Stimulated activated CD8-positive, alpha-beta memory T cell treated with anti-CD3 and anti-CD28 coated beads, Interleukin-12 subunit alpha, Interleukin-12 subunit beta, amount 100 ng/mL, for 4 hours (primary cell): ENCODE results near the gene NPC2.
"Not testable (repeated sequence)": the region's sequence is repeated elsewhere in the genome, so short reads cannot be mapped to it uniquely, and the experiment has no call there.

ENCODE experiments used
- DNase-seq: peaks from one replicate; pipeline ENCODE4 v3.0.0-alpha.2; 2020; ENCODE audit warnings: low read depth

Gene NPC2

GRCh38 chr14:74492776-74493342 is at the start of gene NPC2:
TSS of gene NPC2 (minus strand) at chr14:74493305. CDS start at chr14:74493274, 31 bp downstream.
- DNase-seq: no peak

GRCh38 chr14:74542056-74542685 is 49.1 kb upstream of the NPC2 start:
- DNase-seq: no peak

GRCh38 chr14:74541225-74541624 is 48.1 kb upstream of the NPC2 start:
- no peak for DNase-seq

GRCh38 chr14:74539503-74539902 is 46.4 kb upstream of the NPC2 start:
- no peak for DNase-seq

GRCh38 chr14:74538411-74539391 is 45.6 kb upstream of the NPC2 start:
- no peak for DNase-seq

GRCh38 chr14:74536336-74536735 is 43.2 kb upstream of the NPC2 start:
- not testable (repeated sequence) for DNase-seq

- no peak for DNase-seq
Measured at GRCh38 chr14:74535756-74536325, 42.7 kb upstream of the NPC2 start.

GRCh38 chr14:74533576-74533975 is 40.5 kb upstream of the NPC2 start:
- DNase-seq: no peak

GRCh38 chr14:74532246-74532645 is 39.1 kb upstream of the NPC2 start:
- DNase-seq: no peak

GRCh38 chr14:74531467-74531866 is 38.4 kb upstream of the NPC2 start:
- no peak for DNase-seq

GRCh38 chr14:74531006-74531405 is 37.9 kb upstream of the NPC2 start:
- DNase-seq: no peak

- DNase-seq: no peak
Measured at GRCh38 chr14:74528886-74529285, 35.8 kb upstream of the NPC2 start.

GRCh38 chr14:74528406-74528805 is 35.3 kb upstream of the NPC2 start:
- no peak for DNase-seq

- no peak for DNase-seq
Measured at GRCh38 chr14:74527736-74528280, 34.7 kb upstream of the NPC2 start.

- no peak for DNase-seq
Measured at GRCh38 chr14:74526854-74527585, 33.9 kb upstream of the NPC2 start.

GRCh38 chr14:74525361-74525851 is 32.3 kb upstream of the NPC2 start:
- no peak for DNase-seq

GRCh38 chr14:74524812-74525135 is 31.7 kb upstream of the NPC2 start:
- DNase-seq: no peak

- no peak for DNase-seq
Measured at GRCh38 chr14:74524076-74524811, 31.1 kb upstream of the NPC2 start.

GRCh38 chr14:74522740-74523139 is 29.6 kb upstream of the NPC2 start:
- no peak for DNase-seq

GRCh38 chr14:74521756-74522155 is 28.7 kb upstream of the NPC2 start:
- DNase-seq: no peak
